K562 (cell line): Measurements from ENCODE around the gene FHIT. TPM values are rescaled to one million over a fixed set of nuclear protein-coding genes. Genes with fewer than 3 reads are reported as not detected.

ENCODE experiments used
- ATAC-seq: fragments of 200-7000 bp; cut with Tn5 transposase; 3 replicates; pipeline ENCODE4 v1.9.1; 2020; ENCODE audit warnings: moderate library complexity
- BruUV-seq: library from RNA; stranded (reverse); fragments of 400-500 nt; replicated peaks from 2 replicates; lab custom pipeline; 2021; lab: Mats Ljungman, UMichigan
- CTCF ChIA-PET: fragments of 300-600 bp; formaldehyde crosslinking; extraction: SDS; loops from one replicate; lab custom pipeline; 2021; ENCODE audit warnings: low intra/inter-chr PET ratio; lab: Yijun Ruan, JAX
- POLR2A ChIA-PET: fragments of 300-600, 350-650 bp; sonication (Branson Sonifier 250); formaldehyde crosslinking; extraction: SDS; loops from one replicate; lab custom pipeline; 2021; ENCODE audit warnings: antibody characterized with exemption, inconsistent platforms; lab: Yijun Ruan, JAX
- DNase-seq, 4 experiments: peaks; one replicate each; pipeline versions ENCODE4 v3.0.0 to v3.0.0-alpha.2; 2011 to 2018; ENCODE audit warnings: low spot score in 3 of 4, mixed read lengths in 3 of 4; ENCODE audit errors: extremely low read depth in 1 of 4
- FAIRE-seq: peaks from 2 replicates; lab custom pipeline; 2011; peaks lifted over from hg19 to GRCh38; lab: Jason Lieb, UNC
- H2AFZ ChIP-seq: 2 replicates; pipeline ENCODE4 v1.6.0; 2011; ENCODE audit warnings: low read depth, low read length, control low read depth, inconsistent platforms
- H3K27ac ChIP-seq: fragments of 200-600 bp; 3 replicates; pipeline ENCODE4 v1.8.0; 2011; ENCODE audit warnings: low read depth, mild to moderate bottlenecking, control low read depth, inconsistent platforms, low read length, moderate library complexity, mixed read lengths; ENCODE audit errors: extremely low read depth
- H3K27me3 ChIP-seq, 2 experiments: fragments of 300-600 bp in 1 of 2; 2 replicates in 1 of 2; 3 replicates in 1 of 2; pipeline versions ENCODE4 v1.6.0 to v1.8.0; 2011; ENCODE audit warnings: inconsistent platforms in 2 of 2, low read length in 2 of 2, mild to moderate bottlenecking in 1 of 2, mixed read lengths in 1 of 2, moderate library complexity in 1 of 2; ENCODE audit not compliant: control insufficient read depth in 2 of 2, insufficient read depth in 2 of 2
- H3K36me3 ChIP-seq: fragments of 300-600 bp; 3 replicates; pipeline ENCODE4 v1.8.0; 2011; ENCODE audit warnings: mild to moderate bottlenecking, low read length, inconsistent platforms; ENCODE audit not compliant: control insufficient read depth, insufficient read depth
- H3K4me1 ChIP-seq, 2 experiments: fragments of 200-600 bp in 1 of 2; replicated peaks in 1 of 2; 2 replicates in 1 of 2; 3 replicates in 1 of 2; pipeline versions ENCODE4 v1.5.1 to v1.8.0; 2011; ENCODE audit warnings: inconsistent platforms in 2 of 2, low read length in 2 of 2, mild to moderate bottlenecking in 1 of 2, mixed read lengths in 1 of 2, moderate library complexity in 1 of 2; ENCODE audit not compliant: control insufficient read depth in 2 of 2, insufficient read depth in 2 of 2
- H3K4me2 ChIP-seq: 2 replicates; pipeline ENCODE4 v1.6.1; 2011; ENCODE audit warnings: low read length, control low read depth, inconsistent platforms, mixed read lengths; ENCODE audit not compliant: insufficient read depth
- H3K4me3 ChIP-seq: fragments of 200-600 bp; sonication (generic), shearing (Covaris generic); 2 replicates; pipeline ENCODE4 v1.5.1; 2016; ENCODE audit warnings: control low read depth, inconsistent platforms
- H3K79me2 ChIP-seq: fragments of 200-600 bp; 3 replicates; pipeline ENCODE4 v1.8.0; 2011; ENCODE audit warnings: low read length, inconsistent platforms; ENCODE audit not compliant: control insufficient read depth, insufficient read depth
- H3K9ac ChIP-seq, 2 experiments: 2 replicates each; pipeline versions ENCODE4 v1.6.0 to v1.6.1; 2011; ENCODE audit warnings: low read depth in 2 of 2, low read length in 2 of 2, control low read depth in 1 of 2, inconsistent platforms in 1 of 2, mild to moderate bottlenecking in 1 of 2, mixed read lengths in 1 of 2; ENCODE audit not compliant: insufficient read depth in 1 of 2
- H3K9me1 ChIP-seq: one replicate; pipeline ENCODE4 v1.6.0; 2011; ENCODE audit warnings: inconsistent platforms, mild to moderate bottlenecking, low read length, moderate library complexity; ENCODE audit not compliant: control insufficient read depth, insufficient read depth
- H3K9me3 ChIP-seq: replicated peaks from 2 replicates; pipeline ENCODE4 v1.5.1; 2011; ENCODE audit warnings: low read depth, low read length, inconsistent platforms; ENCODE audit not compliant: control insufficient read depth, insufficient read depth
- H4K20me1 ChIP-seq: replicated peaks from 2 replicates; pipeline ENCODE4 v1.6.1; 2011; ENCODE audit warnings: low read length, inconsistent platforms, mixed read lengths; ENCODE audit not compliant: control insufficient read depth, insufficient read depth
- MEIS2 ChIP-seq: fragments of 450-650 bp; IDR thresholded peaks from 2 replicates; pipeline ENCODE4 v1.6.1; 2014; ENCODE audit warnings: mild to moderate bottlenecking; ENCODE audit not compliant: partially characterized antibody
- PKNOX1 ChIP-seq: fragments of 450-650 bp; IDR thresholded peaks from 2 replicates; pipeline ENCODE4 v1.6.1; 2016
- PURB ChIP-seq: sonication (generic); formaldehyde crosslinking; IDR thresholded peaks from 2 replicates; pipeline ENCODE4 v1.9.0; 2021; ENCODE audit warnings: low read depth, mild to moderate bottlenecking, missing genetic modification reagents
- ZBTB7A ChIP-seq: IDR thresholded peaks from 2 replicates; pipeline ENCODE4 v1.6.1; 2011; ENCODE audit warnings: low read depth, mild to moderate bottlenecking, low read length, moderate library complexity, borderline replicate concordance; ENCODE audit not compliant: control insufficient read depth
- ZNF146 ChIP-seq: IDR thresholded peaks from one replicate; pipeline ENCODE4 v1.6.1; 2018; ENCODE audit warnings: missing compliant biosample characterization; ENCODE audit not compliant: unreplicated experiment
- WGBS: fragments of 100-300 bp; shearing (Covaris generic); methylation state at CpG from one replicate; pipeline ENCODE4 v1.1.6; 2016; ENCODE audit warnings: low coverage, mixed read lengths; ENCODE audit not compliant: insufficient coverage; ENCODE audit errors: missing lambda C conversion rate; 5-methylcytosine and 5-hydroxymethylcytosine counted together
- in situ Hi-C: fragments of 300-500 bp; cut with MboI; formaldehyde crosslinking; loops from 4 replicates; pipeline ENCODE4 v1.15.0; 2018; ENCODE audit warnings: inconsistent platforms, mixed read lengths
- intact Hi-C: fragments of 100-400 bp; cut with micrococcal nuclease; formaldehyde crosslinking; loops from 2 replicates; pipeline ENCODE4 v1.14.2; 2022
- polyA plus RNA-seq, 8 experiments: library from polyadenylated mRNA; depleted of rRNA in 4 of 8; stranded (reverse) in 5 of 8; unstranded in 3 of 8; fragments of >200 nt; fragmentation: Nextera tagmentation in 2 of 8; fragmentation: Illumina TruSeq in 1 of 8; extraction: Ambion mirVana in 2 of 8; extraction: Trizol in 1 of 8; gene quantifications; 2 replicates each; pipeline versions ENCODE4 v1.2.1 to v1.2.3, GENCODE V29; 2011 to 2014; ENCODE audit warnings: inconsistent platforms in 1 of 8, missing spikeins in 1 of 8
- total RNA-seq, 7 experiments: library from RNA; depleted of rRNA in 6 of 7; stranded (reverse); fragments of >200 nt in 6 of 7; fragmentation: Illumina TruSeq in 2 of 7; extraction: Trizol in 2 of 7; gene quantifications; 2 replicates each; pipeline versions ENCODE4 v1.2.1 to v1.2.3, GENCODE V29; 2011 to 2021; ENCODE audit warnings: low replicate concordance in 1 of 7
- TF ChIP-seq, protein P1 (sequence below): IDR thresholded peaks from 3 replicates; pipeline ENCODE4 v1.6.1; 2011; ENCODE audit warnings: borderline replicate concordance, mild to moderate bottlenecking; ENCODE audit not compliant: insufficient read length, insufficient read depth
- TF ChIP-seq, protein P2 (sequence below): fragments of 450-650 bp; IDR thresholded peaks from 2 replicates; pipeline ENCODE4 v1.6.1; 2014; ENCODE audit warnings: low read depth, mild to moderate bottlenecking, moderate library complexity, borderline replicate concordance

Gene FHIT
- total and polyA plus RNA-seq, 9 of the 15 experiments (the other 6 are each of a cell fraction or from before 2014, with no cell fraction given) = 1.7 to 9.1 (median 4.3) TPM

DNA sequence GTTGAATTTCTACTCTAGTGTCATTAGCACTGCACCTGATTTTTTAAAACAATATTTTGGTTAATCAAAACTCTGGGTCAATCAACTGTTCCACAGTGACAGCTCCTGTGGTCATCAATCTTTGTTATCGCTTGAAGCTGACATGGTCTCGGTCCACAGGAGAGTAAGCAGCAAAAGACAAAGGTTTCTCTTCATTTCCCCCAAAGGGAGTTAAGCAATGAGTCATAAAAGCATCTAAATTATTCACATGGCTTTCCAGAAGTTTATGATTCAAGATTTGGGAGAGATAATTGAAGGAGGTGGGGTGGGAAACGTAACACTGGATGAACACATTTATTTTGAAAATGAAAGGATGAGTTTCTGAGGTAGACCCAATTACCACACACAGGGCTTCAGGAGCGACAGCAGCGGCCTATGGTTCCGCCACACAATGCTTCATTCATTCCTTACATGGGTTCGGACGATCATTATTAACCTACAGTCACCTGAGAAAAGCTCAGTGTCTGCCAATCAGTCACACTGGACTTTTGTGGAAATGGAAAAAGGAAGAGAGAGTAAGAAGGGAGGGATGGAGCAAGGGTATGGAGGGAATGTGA is 505.1 kb downstream of the FHIT start:
- H3K27me3 ChIP-seq = no peaks in the 10 kb centered on the region
- no peaks in the 10 kb centered on the region for H3K9me1 ChIP-seq
- intact Hi-C loops = no loop called here
- no peak for FAIRE-seq
- no peaks in the 10 kb centered on the region for H3K36me3 ChIP-seq
- ChIA-PET CTCF (no interaction called here), POLR2A (no interaction called here)
- ATAC-seq = no peak
- H3K4me1 ChIP-seq = no peaks in the 10 kb centered on the region
- no peaks in the 10 kb centered on the region for H3K79me2 ChIP-seq
- H4K20me1 ChIP-seq = no peaks in the 10 kb centered on the region
- no peak for DNase-seq
- H3K4me2 ChIP-seq = no peak overlapping the region
- no peak overlapping the region for H2AFZ ChIP-seq
- H3K9ac ChIP-seq = no peak overlapping the region
- TF ChIP-seq ZNF146 = no peak
- TF ChIP-seq, protein P1, sequence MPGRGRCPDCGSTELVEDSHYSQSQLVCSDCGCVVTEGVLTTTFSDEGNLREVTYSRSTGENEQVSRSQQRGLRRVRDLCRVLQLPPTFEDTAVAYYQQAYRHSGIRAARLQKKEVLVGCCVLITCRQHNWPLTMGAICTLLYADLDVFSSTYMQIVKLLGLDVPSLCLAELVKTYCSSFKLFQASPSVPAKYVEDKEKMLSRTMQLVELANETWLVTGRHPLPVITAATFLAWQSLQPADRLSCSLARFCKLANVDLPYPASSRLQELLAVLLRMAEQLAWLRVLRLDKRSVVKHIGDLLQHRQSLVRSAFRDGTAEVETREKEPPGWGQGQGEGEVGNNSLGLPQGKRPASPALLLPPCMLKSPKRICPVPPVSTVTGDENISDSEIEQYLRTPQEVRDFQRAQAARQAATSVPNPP = no peak
- TF ChIP-seq ZBTB7A = no peak
- TF ChIP-seq PURB (CRISPR knock-in tag) = no peak
- TF ChIP-seq PKNOX1 = 0 out of 2 replicates have a peak, but pooled peaks have one; percentile 15
- TF ChIP-seq, protein P2, sequence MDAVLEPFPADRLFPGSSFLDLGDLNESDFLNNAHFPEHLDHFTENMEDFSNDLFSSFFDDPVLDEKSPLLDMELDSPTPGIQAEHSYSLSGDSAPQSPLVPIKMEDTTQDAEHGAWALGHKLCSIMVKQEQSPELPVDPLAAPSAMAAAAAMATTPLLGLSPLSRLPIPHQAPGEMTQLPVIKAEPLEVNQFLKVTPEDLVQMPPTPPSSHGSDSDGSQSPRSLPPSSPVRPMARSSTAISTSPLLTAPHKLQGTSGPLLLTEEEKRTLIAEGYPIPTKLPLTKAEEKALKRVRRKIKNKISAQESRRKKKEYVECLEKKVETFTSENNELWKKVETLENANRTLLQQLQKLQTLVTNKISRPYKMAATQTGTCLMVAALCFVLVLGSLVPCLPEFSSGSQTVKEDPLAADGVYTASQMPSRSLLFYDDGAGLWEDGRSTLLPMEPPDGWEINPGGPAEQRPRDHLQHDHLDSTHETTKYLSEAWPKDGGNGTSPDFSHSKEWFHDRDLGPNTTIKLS = no peak
- peak; percentile 54 for TF ChIP-seq MEIS2
- in situ Hi-C loops = no loop called here
- no peak overlapping the region for H3K4me3 ChIP-seq
- 0% methylated on average over 1 of the region's 8 CpGs for WGBS
- H3K9me3 ChIP-seq = no peaks in the 10 kb centered on the region
- no peak overlapping the region for H3K27ac ChIP-seq
- no TSS peak for BruUV-seq
